Omental fat pad (tissue), 4 donors: ENCODE data around the gene KRT17. TPM values are rescaled to one million over a fixed set of nuclear protein-coding genes. Genes with fewer than 3 reads are reported as not detected.
"Not testable (repeated sequence)": the region's sequence is repeated elsewhere in the genome, so short reads cannot be mapped to it uniquely, and the experiment has no call there.

Source experiments
- ATAC-seq: fragments of 150-250 bp; one replicate; pipeline ENCODE4 v1.9.1; 2016; ENCODE audit warnings: mild to moderate bottlenecking, moderate library complexity; ENCODE audit not compliant: low FRiP score
- DNase-seq: peaks from one replicate; pipeline ENCODE4 v3.0.0-alpha.2; 2019; ENCODE audit warnings: low spot score
- total RNA-seq, 4 donors: library from RNA; depleted of rRNA; stranded (reverse); fragments of >200 nt; gene quantifications; one replicate each; pipeline ENCODE4 v1.1.0, GENCODE V29; 2016
- TF ChIP-seq, protein P1 (sequence below), 3 donors: fragments of 450-650 bp; IDR thresholded peaks; one replicate each; pipeline ENCODE4 v1.5.1; 2016 to 2017; ENCODE audit warnings: antibody characterized with exemption in 3 of 3, mild to moderate bottlenecking in 3 of 3, moderate library complexity in 2 of 3

The KRT17 gene
- total RNA-seq, 4 donors from 2014 or later = 0.56 TPM; not detected in 3

DNA sequence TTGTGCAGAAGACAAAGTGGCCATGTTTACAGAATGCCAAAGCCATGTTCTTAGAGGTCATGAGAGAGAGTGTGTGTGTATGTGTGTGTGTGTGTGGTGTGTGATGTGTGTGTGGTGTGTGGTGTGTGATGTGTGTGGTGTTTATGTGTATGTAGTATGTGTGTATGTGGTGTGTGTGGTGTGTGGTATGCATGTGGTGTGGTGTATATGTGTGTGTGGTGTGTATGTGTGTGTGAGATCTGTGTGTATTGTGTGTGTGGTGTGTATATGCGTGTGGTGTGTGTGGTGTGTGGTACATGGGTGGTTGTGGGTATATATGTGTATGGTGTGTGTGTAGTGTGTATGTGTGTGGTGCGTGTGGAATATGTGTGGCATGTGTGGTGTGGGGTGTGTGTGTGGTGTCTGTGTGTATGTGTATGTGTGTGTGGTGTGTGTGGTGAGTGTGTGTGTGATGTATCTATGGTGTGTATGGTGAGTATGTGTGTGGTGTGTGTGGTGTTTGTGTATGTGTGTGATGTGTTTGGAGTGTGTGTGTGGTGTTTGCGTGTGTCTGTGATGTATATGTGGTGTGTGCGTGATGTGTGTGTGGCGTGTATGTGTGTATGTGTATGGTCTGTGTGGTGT lies 8.2 kb upstream of the KRT17 start:
- TF ChIP-seq, protein P1, sequence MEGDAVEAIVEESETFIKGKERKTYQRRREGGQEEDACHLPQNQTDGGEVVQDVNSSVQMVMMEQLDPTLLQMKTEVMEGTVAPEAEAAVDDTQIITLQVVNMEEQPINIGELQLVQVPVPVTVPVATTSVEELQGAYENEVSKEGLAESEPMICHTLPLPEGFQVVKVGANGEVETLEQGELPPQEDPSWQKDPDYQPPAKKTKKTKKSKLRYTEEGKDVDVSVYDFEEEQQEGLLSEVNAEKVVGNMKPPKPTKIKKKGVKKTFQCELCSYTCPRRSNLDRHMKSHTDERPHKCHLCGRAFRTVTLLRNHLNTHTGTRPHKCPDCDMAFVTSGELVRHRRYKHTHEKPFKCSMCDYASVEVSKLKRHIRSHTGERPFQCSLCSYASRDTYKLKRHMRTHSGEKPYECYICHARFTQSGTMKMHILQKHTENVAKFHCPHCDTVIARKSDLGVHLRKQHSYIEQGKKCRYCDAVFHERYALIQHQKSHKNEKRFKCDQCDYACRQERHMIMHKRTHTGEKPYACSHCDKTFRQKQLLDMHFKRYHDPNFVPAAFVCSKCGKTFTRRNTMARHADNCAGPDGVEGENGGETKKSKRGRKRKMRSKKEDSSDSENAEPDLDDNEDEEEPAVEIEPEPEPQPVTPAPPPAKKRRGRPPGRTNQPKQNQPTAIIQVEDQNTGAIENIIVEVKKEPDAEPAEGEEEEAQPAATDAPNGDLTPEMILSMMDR (IDR thresholded peaks at IDR 0.05) = no peak
- DNase-seq = no peak
- ATAC-seq = no peak

DNA sequence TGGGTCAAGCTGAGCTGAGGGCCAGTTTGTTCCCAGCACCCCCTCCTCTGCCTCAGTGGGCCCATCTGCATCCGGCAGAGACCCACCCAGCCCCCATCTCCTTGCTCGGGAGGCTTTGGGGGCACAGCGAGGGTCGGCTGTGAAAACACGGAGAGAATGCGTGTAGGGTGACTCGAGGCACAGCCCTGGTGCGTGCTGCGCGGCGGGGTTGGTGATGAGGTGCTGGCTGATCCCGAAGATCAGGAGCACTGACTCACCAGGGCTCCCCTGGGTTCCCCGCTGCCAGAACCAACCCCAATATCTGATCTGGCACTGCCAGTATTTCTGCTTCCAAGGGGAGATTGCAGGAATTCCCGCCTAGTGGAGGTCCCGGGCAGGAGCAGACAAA lies 7.5 kb upstream of the KRT17 start:
- ATAC-seq (no peak), DNase-seq (no peak)
- TF ChIP-seq, protein P1 (IDR thresholded peaks at IDR 0.05) = no peak

DNA sequence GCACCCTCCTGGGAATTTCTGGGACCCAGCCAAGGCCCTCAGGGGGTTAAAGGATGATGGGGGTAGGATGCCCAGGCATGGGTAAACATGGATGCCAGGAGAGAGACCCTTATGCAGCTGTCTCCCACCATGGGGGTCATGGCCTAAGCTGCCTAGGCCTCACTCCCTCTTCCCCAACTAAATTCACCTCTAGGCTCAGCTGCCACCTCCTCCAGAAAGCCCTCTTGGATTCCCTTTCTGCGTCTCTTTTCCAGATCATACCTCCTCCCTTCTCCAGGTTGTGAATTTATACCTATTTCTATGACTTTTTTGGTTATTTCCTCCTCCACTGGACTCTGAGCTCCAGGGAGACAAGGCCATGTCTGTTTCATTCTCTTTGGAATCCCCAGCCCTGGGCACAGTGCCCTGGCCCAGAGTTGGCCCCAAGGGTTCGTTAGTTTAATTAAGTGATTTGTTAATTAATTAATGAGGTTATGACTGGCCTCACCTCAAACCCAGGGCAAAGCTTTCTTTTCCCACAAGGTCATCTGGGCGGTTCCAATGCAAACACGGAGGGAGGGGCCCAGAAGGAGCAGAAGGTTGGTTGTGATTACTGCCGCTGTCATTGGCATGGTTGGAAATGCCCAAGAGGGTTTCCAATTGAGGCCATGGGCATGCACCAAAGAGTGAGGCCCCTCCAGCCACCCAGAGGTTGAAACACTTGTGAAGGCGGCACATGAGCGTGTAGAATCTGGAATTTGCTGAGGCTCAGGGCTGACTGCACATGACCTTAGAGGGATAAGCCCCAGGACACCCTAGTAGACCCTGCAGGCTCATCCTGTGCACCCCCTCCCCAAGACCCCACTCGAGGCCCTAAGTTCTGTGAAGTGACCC lies 6.9 kb upstream of the KRT17 start:
- ATAC-seq (no peak), DNase-seq (no peak)
- TF ChIP-seq, protein P1 (IDR thresholded peaks at IDR 0.05) = no peak

DNA sequence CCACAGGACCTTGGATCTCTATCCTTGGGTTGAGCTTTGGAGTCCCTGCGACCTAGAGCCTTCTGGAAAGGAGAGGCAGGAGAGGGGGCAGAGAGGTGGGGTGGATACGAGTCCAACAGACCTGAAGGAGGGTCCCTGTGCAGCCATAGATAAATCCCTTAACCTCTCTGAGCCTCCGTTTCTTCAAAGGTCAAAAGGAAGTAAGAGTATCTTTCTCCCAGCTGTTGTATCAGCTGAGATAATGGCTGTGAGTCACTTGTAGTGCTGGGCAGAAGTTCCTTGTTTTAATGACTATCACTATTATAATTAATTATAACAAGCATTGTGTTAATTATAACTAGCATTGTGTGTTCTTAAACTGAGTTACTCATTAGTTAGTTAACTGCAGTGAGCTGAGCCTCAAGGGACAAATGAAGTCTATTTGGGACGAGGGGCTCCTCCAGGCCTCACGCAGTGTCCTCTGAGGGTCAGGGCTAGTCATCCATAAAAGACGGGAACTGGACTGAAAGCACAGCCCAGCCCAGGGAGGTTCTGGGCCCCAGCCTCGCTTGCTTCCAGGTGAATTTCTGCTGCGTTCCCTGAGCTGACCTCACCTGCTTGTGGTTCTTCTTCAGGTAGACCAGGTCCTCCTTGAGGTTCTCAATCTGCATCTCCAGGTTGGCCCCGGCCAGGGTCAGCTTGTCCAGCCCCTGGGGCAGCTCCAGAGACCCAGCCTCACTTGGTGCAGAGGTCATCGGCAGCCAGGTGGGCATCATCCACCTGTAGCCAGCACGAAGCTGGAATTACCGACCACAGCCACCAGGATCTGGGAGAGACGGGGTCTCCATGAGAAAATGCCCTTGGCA lies 5.7 kb upstream of the KRT17 start:
- TF ChIP-seq, protein P1 (IDR thresholded peaks at IDR 0.05) = no peak
- no peak for DNase-seq
- ATAC-seq = no peak

DNA sequence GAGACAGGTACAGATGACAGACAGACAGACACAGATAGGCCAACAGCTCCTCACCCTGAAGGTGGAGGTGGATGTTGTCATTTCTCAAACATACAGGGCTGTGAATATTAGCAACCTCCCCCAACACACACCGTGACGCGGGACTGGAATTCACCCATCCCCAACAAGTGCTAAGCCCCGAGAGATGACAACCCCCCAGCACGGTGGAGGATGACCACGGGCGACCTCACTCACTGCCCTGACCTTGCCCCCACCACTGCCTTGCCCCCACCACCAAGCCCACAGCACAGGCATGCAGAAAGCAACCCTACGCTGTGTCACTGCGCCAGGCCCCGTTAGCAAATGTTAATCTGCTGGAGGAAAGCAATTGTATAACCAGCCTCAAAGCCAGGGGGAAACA lies 4.9 kb upstream of the KRT17 start:
- no peak for DNase-seq
- ATAC-seq = no peak
- TF ChIP-seq, protein P1 (IDR thresholded peaks at IDR 0.05) = no peak

DNA sequence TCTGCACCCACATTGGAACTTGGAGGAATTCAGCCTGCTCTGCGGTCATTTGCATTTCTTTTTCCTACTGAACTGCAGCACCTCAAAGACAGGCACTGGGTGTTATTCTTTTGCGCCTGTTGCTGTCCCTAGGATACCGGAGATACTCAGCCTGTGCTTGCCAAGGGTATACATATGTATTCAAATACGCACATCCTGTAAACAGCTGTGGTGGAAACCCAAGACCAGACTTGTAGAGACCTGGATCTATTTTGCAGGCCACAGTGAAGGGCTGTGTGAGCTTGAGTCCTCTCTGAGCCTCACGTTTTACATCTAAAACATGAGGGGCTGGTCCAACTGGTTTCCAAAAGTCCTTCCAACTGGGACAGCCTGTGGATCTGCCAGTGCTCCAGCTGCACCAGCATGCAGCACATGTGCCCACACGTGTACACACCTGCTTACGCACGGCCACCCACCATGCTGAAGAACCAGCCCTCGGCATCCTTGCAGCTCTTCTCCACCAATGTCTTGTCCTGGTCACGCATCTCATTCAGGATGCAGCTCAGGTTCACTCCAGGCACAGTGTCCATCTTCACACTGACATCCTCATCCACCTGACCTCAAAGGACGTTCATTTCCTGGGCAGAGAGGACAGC lies 4.4 kb upstream of the KRT17 start:
- DNase-seq, ATAC-seq: not testable (repeated sequence)

DNA sequence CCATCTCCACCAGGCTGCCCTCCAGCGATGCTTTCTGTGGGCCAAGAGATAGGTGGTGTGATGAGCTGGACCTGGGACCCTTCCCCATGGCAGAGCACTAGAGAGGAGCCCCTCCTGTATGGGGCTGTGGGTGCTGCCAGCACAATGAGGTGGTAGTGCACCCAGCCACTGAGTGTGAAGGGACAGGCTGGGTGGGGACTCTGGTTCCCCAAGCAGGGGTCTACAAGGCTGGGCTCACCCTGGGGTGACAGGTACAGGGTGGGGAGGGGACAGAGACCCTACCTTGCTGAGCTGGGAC lies 3.6 kb upstream of the KRT17 start:
- ATAC-seq, DNase-seq: not testable (repeated sequence)
